Measurements from ENCODE around the gene ACOT12.

DNA sequence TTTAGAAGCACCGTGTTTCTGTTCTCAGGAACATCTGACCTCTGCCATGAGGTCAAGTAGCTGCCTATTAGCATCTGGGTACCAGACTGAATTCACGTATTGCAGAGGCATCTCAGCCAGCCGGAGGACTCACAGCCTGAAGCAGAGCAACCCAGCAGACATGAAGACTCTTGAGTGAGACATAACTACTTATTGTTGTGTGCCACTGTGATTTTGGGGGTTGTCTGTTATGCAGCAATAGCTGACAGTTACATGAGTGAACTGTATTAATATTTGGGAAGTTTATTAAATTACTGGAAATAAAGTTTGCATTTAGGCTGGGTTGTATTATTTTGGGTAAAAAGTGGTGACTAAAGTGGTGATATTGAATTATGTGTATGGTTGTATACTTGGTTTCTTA is 1.3 kb upstream of the ACOT12 start:
- TF ChIP-seq RNF2 (IDR thresholded peaks at IDR 0.05; ENCODE audit: borderline replicate concordance, low read depth) (no peak), CHD2 (IDR thresholded peaks at IDR 0.05; ENCODE audit: low read length, partially characterized antibody) (no peak), CEBPB (IDR thresholded peaks at IDR 0.05) (no peak), EP300 (IDR thresholded peaks at IDR 0.05) (no peak), RAD21 (conservative IDR thresholded peaks at IDR 0.05 in 1 of 2, IDR thresholded peaks at IDR 0.05 in 1 of 2) (no peak), POLR2A (IDR thresholded peaks at IDR 0.05; ENCODE audit: low read length) (no peak)
- TF ChIP-seq, protein P1, sequence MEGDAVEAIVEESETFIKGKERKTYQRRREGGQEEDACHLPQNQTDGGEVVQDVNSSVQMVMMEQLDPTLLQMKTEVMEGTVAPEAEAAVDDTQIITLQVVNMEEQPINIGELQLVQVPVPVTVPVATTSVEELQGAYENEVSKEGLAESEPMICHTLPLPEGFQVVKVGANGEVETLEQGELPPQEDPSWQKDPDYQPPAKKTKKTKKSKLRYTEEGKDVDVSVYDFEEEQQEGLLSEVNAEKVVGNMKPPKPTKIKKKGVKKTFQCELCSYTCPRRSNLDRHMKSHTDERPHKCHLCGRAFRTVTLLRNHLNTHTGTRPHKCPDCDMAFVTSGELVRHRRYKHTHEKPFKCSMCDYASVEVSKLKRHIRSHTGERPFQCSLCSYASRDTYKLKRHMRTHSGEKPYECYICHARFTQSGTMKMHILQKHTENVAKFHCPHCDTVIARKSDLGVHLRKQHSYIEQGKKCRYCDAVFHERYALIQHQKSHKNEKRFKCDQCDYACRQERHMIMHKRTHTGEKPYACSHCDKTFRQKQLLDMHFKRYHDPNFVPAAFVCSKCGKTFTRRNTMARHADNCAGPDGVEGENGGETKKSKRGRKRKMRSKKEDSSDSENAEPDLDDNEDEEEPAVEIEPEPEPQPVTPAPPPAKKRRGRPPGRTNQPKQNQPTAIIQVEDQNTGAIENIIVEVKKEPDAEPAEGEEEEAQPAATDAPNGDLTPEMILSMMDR (IDR thresholded peaks at IDR 0.05), result no peak
